DLD1 (cell line): ENCODE results near the gene RNLS.

ENCODE experiments used
- in situ Hi-C: cut with HindIII; loops from 2 replicates; pipeline ENCODE4 v1.10.0; 2017; ENCODE audit warnings: low sequenced_read_pairs

Gene RNLS

DNA sequence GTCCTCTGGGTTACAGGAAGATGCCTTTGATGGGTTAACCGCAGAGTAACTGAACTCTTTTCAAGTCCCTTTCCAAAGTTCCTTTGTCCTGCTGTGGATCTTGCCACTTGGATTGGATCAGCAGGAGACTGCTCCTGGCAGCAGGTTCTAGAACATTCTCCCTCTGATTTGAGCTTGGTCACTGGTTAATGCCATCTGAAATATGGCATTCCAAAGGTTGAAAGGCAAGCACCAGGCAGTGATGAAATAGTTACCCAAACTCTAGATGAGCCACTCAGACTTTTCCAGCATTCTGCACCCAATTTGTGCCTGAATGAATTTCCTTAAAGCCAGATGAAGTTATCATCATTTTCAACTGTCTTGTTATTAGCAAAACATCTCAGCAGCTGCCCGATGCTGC, 343.9 kb downstream of the RNLS start:
- in situ Hi-C loops: no loop called here

DNA sequence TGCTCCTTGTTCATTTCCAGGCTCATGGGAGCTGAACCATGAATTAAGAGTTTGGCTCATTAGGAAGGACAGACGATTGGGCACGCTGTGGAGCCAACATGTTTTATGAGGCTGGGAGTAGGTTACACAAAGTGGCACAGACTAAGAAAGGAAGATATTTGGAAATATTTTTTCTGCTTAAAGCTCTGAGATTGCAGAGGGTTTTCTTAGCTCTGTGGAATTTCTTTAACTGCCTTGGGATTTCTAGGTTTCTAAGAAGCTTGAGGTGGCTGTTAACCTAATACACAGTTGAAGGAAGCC, 344.6 kb downstream of the RNLS start:
- in situ Hi-C loops: no loop called here

DNA sequence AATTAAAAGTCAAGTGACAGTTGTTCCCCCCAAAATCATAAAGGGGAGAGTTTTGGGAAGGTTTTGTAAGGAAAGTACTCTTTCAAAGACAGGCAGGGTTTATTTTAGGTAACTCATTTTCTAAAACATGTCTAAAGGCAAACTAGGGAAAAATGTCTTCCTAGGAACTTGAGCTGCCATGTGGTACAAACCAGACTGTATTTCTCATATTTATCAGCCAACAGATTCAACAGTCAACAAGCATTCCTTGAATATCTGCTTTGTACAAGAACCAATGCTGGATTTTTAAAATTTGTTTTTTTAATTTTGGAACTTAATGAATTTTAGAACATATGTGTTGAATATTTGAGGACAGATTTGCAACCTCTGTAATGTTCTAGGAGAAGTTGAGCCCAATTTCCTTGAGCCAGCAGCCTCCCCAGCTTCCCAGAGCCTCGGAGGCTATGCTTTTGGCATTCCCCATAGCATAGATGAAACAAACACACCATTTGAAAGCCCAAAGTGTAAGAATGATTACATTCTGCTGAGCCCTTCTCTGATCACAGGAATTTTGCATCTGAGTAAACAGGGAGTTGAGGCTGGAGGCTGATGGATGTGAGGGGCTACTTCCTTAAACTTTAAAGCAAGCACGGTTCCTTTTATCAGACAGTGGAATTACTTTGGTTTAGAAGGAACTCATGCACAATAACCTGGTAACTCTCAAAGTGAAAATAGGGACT, 345.1 kb downstream of the RNLS start:
- in situ Hi-C loops: no loop called here

DNA sequence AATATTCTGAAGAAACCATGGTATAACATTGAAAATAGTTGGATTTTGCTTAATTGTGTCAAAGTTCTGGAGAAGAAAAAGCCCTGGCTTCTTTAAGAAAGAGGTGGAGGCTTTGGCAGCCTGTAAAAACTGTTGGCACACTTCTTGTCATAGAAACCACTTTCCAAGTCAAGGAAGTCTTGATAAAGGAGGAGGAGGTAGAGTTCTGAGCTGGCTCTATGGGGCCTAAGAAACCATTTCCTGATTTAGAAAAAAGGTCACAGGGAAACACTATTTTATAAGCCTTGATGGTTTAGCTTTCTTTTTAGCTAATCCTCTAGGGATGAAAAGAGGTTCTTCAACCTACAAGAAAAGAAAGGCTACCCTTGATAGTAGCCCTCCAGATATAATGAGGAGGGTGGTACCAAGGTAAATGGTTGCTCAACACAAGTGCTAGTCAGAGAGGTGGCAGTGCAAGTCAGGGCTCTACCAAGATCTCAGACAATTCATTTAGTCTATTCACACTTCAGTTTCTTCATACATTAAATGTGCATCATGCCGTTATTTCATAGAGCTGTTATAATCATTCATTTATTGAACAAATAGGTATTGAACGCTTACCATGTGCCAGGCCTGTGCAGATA, 346.9 kb downstream of the RNLS start:
- in situ Hi-C loops: no loop called here

DNA sequence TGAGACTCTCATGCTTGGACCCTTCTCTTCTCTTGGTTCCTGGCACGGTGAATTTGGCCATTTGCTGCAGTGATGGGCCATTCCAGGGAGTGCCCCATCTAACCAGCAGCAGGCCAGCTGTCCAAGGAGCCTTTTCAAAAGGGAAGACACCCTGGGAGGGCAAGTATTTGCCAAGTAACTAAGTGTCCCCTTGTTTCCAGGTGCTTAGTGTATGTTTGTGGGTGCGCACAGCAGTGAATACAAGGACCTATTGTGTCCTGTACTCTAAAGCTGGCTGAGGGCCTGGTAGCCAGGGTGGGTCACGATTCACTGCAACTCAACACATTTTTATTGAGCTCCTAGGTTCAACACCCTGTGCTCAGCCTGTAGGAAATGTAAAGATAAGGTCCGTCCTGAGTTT, 348.8 kb downstream of the RNLS start:
- in situ Hi-C loops: no loop called here

DNA sequence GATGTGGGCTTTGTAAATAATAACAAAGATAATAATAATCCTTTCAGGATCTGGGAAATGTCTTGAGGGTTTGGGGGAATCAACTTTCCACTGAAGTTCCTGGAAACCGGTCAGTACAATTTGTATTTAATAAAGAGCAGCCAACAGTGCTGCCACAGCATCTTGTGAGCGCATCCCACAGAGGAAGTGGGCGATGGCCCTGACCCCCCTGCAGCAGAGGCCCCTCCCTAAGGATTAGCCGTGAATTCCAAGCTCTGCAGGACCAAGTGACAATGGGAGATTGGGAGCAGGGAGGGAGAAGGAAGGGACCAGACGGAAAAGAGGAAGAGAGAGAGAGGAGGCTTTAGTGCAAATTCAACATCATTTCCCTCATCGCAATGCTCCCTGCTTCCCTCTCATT, 349.2 kb downstream of the RNLS start:
- in situ Hi-C loops: no loop called here

DNA sequence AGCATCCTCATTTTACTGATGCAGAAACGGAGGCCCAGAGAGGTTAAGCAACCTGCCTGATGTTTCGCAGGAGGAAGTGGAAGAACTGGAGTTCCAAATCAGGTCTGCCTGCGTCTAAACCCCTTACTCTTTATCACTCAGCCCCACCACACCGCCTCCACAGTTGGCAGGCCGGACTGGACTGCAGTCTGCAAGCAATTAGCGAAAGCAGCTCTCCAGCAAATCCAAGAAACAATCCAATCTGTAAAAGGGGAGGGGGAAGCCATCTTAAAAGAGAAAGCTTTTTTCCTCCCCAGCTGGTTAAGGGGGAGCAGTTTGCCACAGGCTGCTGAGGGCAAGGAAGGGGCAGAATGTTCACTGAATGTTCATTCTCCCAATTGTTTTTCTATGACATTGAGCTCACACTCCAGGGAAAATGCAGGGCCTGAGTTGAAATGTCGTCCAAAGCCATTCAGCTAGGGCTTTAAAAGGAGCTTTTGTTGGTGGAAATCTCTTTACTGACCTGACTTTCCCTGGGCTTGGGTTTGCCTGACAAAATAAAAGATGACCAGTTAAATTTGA, 350.1 kb downstream of the RNLS start:
- in situ Hi-C loops: no loop called here

DNA sequence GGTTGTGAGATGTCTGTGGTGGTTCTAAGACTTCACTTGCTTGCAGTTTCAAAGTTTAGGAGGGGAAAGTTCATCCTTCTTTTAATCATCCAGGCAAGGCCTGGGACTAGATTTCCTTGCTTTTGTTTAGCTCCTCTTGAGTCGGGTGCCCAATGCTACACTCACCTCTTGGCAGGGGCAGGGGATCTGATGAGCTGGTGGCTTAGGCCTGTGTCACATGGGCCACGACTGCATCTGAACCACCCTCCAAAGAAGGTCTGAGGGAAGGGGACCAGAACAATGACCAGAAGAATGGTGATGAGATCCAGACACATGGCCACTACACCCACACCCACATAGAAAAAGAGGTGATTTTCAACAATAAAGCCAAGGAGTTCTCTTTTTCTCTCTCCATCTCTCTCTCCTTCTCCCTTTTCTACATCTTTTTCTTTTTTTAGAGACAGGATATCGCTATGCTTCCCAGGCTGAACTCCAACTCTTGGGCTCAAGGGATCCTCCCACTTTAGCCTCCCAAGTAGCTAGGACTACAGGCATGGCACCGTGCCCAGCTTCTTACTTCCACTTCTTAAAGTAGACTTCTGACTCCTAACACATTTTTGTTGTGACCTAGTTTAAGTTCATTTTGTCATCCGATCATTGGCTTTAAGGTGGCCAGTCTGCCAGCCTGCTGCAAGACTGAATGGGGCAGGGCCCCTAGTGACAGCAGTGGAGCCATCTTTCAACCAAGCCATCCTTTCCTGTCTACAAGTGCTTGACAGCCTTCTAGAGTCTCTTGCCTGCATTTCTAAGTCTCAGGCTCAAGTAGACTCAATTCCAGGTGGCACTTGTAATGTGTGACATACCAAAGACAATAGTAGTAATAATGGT, 350.9 kb downstream of the RNLS start:
- in situ Hi-C loops: no loop called here

DNA sequence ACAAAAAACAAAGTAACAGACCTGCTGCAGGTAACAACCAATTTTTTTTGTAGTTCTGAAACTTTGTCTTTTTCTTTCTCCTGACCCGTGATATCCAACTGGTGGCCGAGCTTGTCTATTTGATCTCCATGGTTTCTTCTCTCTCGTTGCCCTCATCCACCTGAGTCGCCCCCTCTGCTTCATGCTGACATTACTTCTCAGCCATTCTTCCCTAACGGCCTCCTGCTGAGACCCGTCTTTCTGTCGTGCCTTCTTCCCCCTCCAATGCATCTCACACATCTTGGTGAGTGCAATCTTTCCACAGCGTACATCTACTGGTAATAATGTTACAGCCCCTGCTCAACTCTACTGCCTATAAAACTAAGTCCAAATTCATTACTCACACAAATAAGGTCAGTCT, 352.9 kb downstream of the RNLS start:
- in situ Hi-C loops: no loop called here

DNA sequence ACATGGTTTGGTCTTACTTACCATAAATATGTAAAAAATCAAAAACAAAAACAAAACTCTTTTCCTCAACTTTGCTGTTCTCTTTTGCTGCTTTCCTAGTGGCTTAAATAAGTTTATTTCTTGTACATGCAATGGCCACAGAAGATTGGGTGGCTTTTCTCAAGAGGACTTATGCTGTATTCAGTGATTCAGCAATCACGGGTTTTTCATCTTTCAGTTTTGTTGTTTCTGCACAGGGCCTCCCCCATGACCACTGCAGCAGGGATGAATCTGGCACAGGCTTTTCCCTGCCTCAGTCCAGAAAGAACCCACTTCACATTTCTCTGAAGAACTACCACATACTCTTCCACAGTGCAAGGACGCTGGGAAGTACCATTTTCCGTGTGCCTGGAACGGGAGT, 355.0 kb downstream of the RNLS start:
- in situ Hi-C loops: no loop called here

DNA sequence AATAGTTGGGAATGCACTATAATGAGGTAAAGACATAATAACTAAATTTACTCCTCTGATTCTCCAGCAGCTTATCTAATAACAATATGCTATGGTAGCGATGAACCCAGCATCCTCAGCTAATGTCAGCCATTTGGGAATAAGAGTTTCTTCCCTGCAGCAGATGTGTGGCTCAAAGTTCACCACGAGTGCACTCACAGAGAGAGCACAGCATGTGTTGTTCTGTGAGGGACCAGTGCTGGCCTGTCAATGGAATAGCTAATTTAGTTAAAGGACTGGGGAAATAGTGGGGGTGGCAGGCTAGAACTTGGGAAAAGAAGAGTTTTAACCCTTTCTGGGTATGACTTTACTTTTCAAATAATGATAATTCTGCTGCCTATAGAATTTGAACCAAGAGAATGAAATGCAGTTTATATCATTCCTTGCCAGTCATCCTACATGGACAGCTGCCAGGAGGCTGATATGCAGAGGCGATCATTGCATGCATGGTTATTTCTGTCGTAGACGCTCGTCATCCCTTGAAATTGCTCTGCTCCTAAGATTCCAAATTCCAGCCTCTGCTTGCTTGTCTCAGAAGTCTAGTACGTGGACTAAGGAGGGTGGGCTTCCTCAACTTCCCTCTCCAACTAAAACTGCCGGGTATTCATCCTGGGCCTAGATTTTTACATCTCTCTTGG, 355.6 kb downstream of the RNLS start:
- in situ Hi-C loops: no loop called here

DNA sequence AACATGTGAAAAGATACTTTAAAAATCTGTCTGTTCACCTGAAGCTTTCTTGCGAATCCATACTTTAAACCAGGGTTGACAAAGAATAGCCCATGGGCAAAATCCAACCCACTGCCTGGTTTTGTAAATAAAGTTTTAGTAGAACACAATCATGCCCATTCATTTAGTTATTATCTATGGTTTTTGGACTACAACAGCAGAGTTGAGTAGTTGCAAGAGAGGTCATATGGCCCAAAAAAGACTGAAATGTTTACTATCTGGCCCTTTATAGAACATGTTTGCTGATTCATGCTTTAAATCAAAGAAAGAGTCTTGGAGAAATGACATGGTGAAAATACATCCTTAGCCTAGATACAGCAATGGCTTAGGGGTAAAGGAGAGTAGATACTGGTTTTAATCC, 356.2 kb downstream of the RNLS start:
- in situ Hi-C loops: no loop called here

DNA sequence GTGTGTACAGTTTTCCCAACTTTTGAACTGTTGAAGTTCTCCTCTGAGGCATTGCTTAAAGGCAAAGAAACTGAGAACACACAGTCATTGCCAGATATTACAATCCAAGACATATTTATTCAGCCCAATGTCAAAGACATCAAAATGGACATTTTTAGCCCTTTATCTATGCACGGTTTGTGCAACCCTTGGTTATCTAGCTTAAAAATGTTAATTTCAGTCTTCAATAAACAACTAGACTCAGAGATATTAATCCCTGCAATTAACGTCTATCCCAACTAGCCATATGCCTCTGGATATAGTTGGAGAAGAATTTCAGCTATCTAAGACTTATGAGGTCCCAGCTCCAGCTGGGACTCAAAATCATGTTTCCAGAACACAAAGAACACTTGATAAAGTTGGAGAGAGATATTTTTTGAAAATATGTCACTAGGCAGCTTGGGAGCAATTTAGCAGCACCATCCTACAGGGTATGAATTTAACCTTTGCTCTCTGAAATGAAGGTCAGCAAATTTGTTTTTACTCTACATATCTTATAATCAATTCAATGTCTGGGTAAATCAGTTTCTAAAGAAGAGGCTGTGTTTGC, 357.0 kb downstream of the RNLS start:
- in situ Hi-C loops: no loop called here
